Liver (tissue), 9 donors: Measurements from ENCODE around the gene IGFBP1. TPM values are rescaled to one million over a fixed set of nuclear protein-coding genes. Genes with fewer than 3 reads are reported as not detected.

Experiments used
- DNase-seq: peaks from one replicate; pipeline ENCODE4 v3.0.0-alpha.2; 2017; ENCODE audit warnings: low spot score
- H3K27ac ChIP-seq, 2 donors: one replicate each; pipeline ENCODE4 v1.7.0; 2013; ENCODE audit warnings: inconsistent platforms in 2 of 2, low read length in 2 of 2, control low read depth in 1 of 2, low read depth in 1 of 2, mild to moderate bottlenecking in 1 of 2
- H3K27me3 ChIP-seq, 4 donors: one replicate each; pipeline versions ENCODE4 v1.6.1 to v1.7.0; 2013; ENCODE audit warnings: low read length in 3 of 4, inconsistent platforms in 1 of 4, mild to moderate bottlenecking in 1 of 4, moderate library complexity in 1 of 4; ENCODE audit not compliant: control insufficient read depth in 4 of 4, insufficient read depth in 4 of 4
- H3K36me3 ChIP-seq, 4 donors: one replicate each; pipeline versions ENCODE4 v1.6.1 to v1.7.0; 2013; ENCODE audit warnings: low read length in 3 of 4, mild to moderate bottlenecking in 3 of 4, low read depth in 1 of 4, moderate library complexity in 1 of 4; ENCODE audit not compliant: control insufficient read depth in 4 of 4, insufficient read depth in 3 of 4
- H3K4me1 ChIP-seq, 4 donors: one replicate each; pipeline versions ENCODE4 v1.6.1 to v1.7.0; 2013; ENCODE audit warnings: low read length in 3 of 4, mild to moderate bottlenecking in 3 of 4, moderate library complexity in 1 of 4; ENCODE audit not compliant: control insufficient read depth in 4 of 4, insufficient read depth in 4 of 4
- H3K4me3 ChIP-seq, 3 donors: one replicate each; pipeline versions ENCODE4 v1.6.1 to v1.7.0; 2013; ENCODE audit warnings: low read length in 3 of 3, control low read depth in 1 of 3, low read depth in 1 of 3, mild to moderate bottlenecking in 1 of 3
- H3K9ac ChIP-seq, 2 donors: one replicate each; pipeline ENCODE4 v1.7.0; 2013; ENCODE audit warnings: low read length in 2 of 2, mild to moderate bottlenecking in 2 of 2, moderate library complexity in 2 of 2, control low read depth in 1 of 2, low read depth in 1 of 2
- H3K9me3 ChIP-seq, 4 donors: one replicate each; pipeline versions ENCODE4 v1.6.1 to v1.7.0; 2013; ENCODE audit warnings: low read length in 3 of 4; ENCODE audit not compliant: control insufficient read depth in 4 of 4
- ATF3 ChIP-seq: IDR thresholded peaks from 2 replicates; pipeline ENCODE4 v1.6.1; 2016; ENCODE audit warnings: antibody characterized with exemption
- EGR1 ChIP-seq, 2 donors: IDR thresholded peaks; 2 replicates each; pipeline ENCODE4 v1.6.1; 2016 to 2018; ENCODE audit warnings: antibody characterized with exemption in 2 of 2, low read depth in 2 of 2
- FOXA1 ChIP-seq: IDR thresholded peaks from 2 replicates; pipeline ENCODE4 v1.6.1; 2016; ENCODE audit warnings: antibody characterized with exemption
- FOXA2 ChIP-seq: IDR thresholded peaks from 2 replicates; pipeline ENCODE4 v1.6.1; 2016; ENCODE audit warnings: antibody characterized with exemption
- GABPA ChIP-seq, 2 donors: IDR thresholded peaks in 1 of 2; conservative IDR thresholded peaks in 1 of 2; 2 replicates each; pipeline ENCODE4 v1.6.1; 2016; ENCODE audit warnings: antibody characterized with exemption in 2 of 2, mild to moderate bottlenecking in 1 of 2, moderate library complexity in 1 of 2
- HNF4A ChIP-seq, 2 donors: conservative IDR thresholded peaks; 2 replicates each; pipeline ENCODE4 v1.6.1; 2016; ENCODE audit warnings: antibody characterized with exemption in 2 of 2, mild to moderate bottlenecking in 2 of 2
- MAX ChIP-seq: IDR thresholded peaks from 2 replicates; pipeline ENCODE4 v1.6.1; 2016; ENCODE audit warnings: antibody characterized with exemption
- NR2F2 ChIP-seq: IDR thresholded peaks from 2 replicates; pipeline ENCODE4 v1.6.1; 2016; ENCODE audit warnings: antibody characterized with exemption
- RAD21 ChIP-seq, 2 donors: IDR thresholded peaks; 2 replicates each; pipeline ENCODE4 v1.6.1; 2016; ENCODE audit warnings: antibody characterized with exemption in 2 of 2, mild to moderate bottlenecking in 2 of 2
- REST ChIP-seq: IDR thresholded peaks from 2 replicates; pipeline ENCODE4 v1.6.1; 2016; ENCODE audit warnings: antibody characterized with exemption, mild to moderate bottlenecking
- RXRA ChIP-seq, 2 donors: IDR thresholded peaks; 2 replicates each; pipeline ENCODE4 v1.6.1; 2017 to 2018; ENCODE audit warnings: antibody characterized with exemption in 2 of 2, mild to moderate bottlenecking in 1 of 2
- SP1 ChIP-seq: IDR thresholded peaks from 2 replicates; pipeline ENCODE4 v1.6.1; 2018; ENCODE audit warnings: antibody characterized with exemption, mild to moderate bottlenecking
- ZBTB33 ChIP-seq: IDR thresholded peaks from 2 replicates; pipeline ENCODE4 v1.6.1; 2016; ENCODE audit warnings: antibody characterized with exemption
- WGBS: extraction: QIAGEN DNeasy Blood & Tissue Kit; methylation state at CpG from one replicate; pipeline ENCODE4 v1.1.7; 2013; 5-methylcytosine and 5-hydroxymethylcytosine counted together
- polyA plus RNA-seq, 2 donors: library from polyadenylated mRNA; stranded (reverse) in 1 of 2; unstranded in 1 of 2; fragments of 200-250 nt in 1 of 2; fragments of >200 nt in 1 of 2; fragmentation: Nextera tagmentation in 1 of 2; extraction: Ambion mirVana in 1 of 2; gene quantifications; one replicate each; pipeline versions ENCODE4 v1.2.1 to v1.2.3, GENCODE V29; 2013 to 2015
- total RNA-seq, 2 donors: library from RNA; depleted of rRNA; stranded (reverse); fragments of >200 nt; gene quantifications; one replicate each; pipeline ENCODE4 v1.2.3, GENCODE V29; 2014
- donor health status: healthy.
- donor health status: healthy.
- donor health status: healthy.
- donor health status: healthy.
- donor health status: healthy.

IGFBP1 gene
- total and polyA plus RNA-seq, 4 donors, result 3.5 to 234 (median 63.6) TPM

- H3K9me3 ChIP-seq, result no peaks in the 10 kb centered on the region
- TF ChIP-seq ATF3, result no peak
- no peaks in the 10 kb centered on the region for H3K4me1 ChIP-seq
- H3K27ac ChIP-seq, result no peak overlapping the region
- no peaks in the 10 kb centered on the region for H3K27me3 ChIP-seq
- DNase-seq, result no peak
- peaks cover 0 to 3% (median 0%) of the 10 kb centered on the region in 4 donors for H3K36me3 ChIP-seq
- H3K9ac ChIP-seq, result no peak overlapping the region
- WGBS, result 100% methylated on average over 1 of the region's 1 CpG
- no peak overlapping the region for H3K4me3 ChIP-seq
Measured at GRCh38 chr7:45897042-45897690, 8.9 kb downstream of the IGFBP1 start.

- Histone ChIP-seq H3K4me3 (no peak overlapping the region), H3K9me3 (no peaks in the 10 kb centered on the region), H3K9ac (no peak overlapping the region), H3K27ac (no peak overlapping the region), H3K4me1 (no peaks in the 10 kb centered on the region), H3K36me3 (no peaks in the 10 kb centered on the region), H3K27me3 (no peaks in the 10 kb centered on the region)
- TF ChIP-seq SP1 (no peak), ZBTB33 (no peak), EGR1 (IDR thresholded peaks at IDR 0.05; ENCODE audit: low read depth in 2 of 2) (no peak), ATF3 (no peak), NR2F2 (no peak), RXRA (IDR thresholded peaks at IDR 0.05) (no peak), FOXA2 (no peak), MAX (no peak), HNF4A (conservative IDR thresholded peaks at IDR 0.05) (no peak), GABPA (IDR thresholded peaks at IDR 0.05 in 1 of 2, conservative IDR thresholded peaks at IDR 0.05 in 1 of 2) (no peak)
- 83% methylated on average over 2 of the region's 2 CpGs for WGBS
- no peak for DNase-seq
Measured at GRCh38 chr7:45898222-45898621, 9.9 kb downstream of the IGFBP1 start.

- Histone ChIP-seq H3K27ac (no peak overlapping the region), H3K27me3 (no peaks in the 10 kb centered on the region), H3K4me3 (no peak overlapping the region), H3K4me1 (no peaks in the 10 kb centered on the region), H3K36me3 (no peaks in the 10 kb centered on the region), H3K9me3 (no peaks in the 10 kb centered on the region), H3K9ac (no peak overlapping the region)
- TF ChIP-seq FOXA1 (no peak), RAD21 (IDR thresholded peaks at IDR 0.05) (no peak), REST (no peak), EGR1 (IDR thresholded peaks at IDR 0.05; ENCODE audit: low read depth in 2 of 2) (no peak)
- no peak for DNase-seq
- WGBS, result 91% methylated on average over 1 of the region's 1 CpG
Measured at GRCh38 chr7:45901566-45901965, 13.3 kb downstream of the IGFBP1 start.
